Astrocyte (in vitro differentiated cells and primary cell): ENCODE data around the gene ST6GALNAC2. TPM values are rescaled to one million over a fixed set of nuclear protein-coding genes. Genes with fewer than 3 reads are reported as not detected.
A peak's percentile ranks its signal among the peaks of the same experiment; 100 is the strongest.
"Not testable (repeated sequence)": the region's sequence is repeated elsewhere in the genome, so short reads cannot be mapped to it uniquely, and the experiment has no call there.

Source experiments
- DNase-seq: peaks from one replicate; pipeline ENCODE4 v3.0.0-alpha.2; 2010; ENCODE audit warnings: low read depth
- FAIRE-seq: peaks from 2 replicates; lab custom pipeline; 2011; peaks lifted over from hg19 to GRCh38; lab: Jason Lieb, UNC
- H2AFZ ChIP-seq: 2 replicates; pipeline ENCODE4 v1.6.0; 2012; ENCODE audit warnings: low read depth, low read length, inconsistent platforms
- H3K27ac ChIP-seq: 2 replicates; pipeline ENCODE4 v1.5.1; 2011; ENCODE audit warnings: low read depth, low read length, inconsistent platforms
- H3K27me3 ChIP-seq: 2 replicates; pipeline ENCODE4 v1.6.0; 2011; ENCODE audit warnings: low read length, inconsistent platforms; ENCODE audit not compliant: insufficient read depth
- H3K36me3 ChIP-seq: 2 replicates; pipeline ENCODE4 v1.5.1; 2011; ENCODE audit warnings: low read length, inconsistent platforms; ENCODE audit not compliant: insufficient read depth
- H3K4me1 ChIP-seq: 2 replicates; pipeline ENCODE4 v1.5.1; 2011; ENCODE audit warnings: low read length, inconsistent platforms; ENCODE audit not compliant: insufficient read depth
- H3K4me2 ChIP-seq: 2 replicates; pipeline ENCODE4 v1.6.0; 2012; ENCODE audit warnings: low read length, inconsistent platforms
- H3K4me3 ChIP-seq: 2 replicates; pipeline ENCODE4 v1.5.1; 2011; ENCODE audit warnings: low read depth, mild to moderate bottlenecking, low read length, inconsistent platforms; ENCODE audit not compliant: insufficient read depth
- H3K79me2 ChIP-seq: 2 replicates; pipeline ENCODE4 v1.6.0; 2012; ENCODE audit warnings: mild to moderate bottlenecking, low read length, inconsistent platforms; ENCODE audit not compliant: insufficient read depth
- H3K9ac ChIP-seq: 2 replicates; pipeline ENCODE4 v1.6.0; 2012; ENCODE audit warnings: mild to moderate bottlenecking, low read length, inconsistent platforms
- H3K9me3 ChIP-seq: 2 replicates; pipeline ENCODE4 v1.5.1; 2012; ENCODE audit warnings: low read depth, mild to moderate bottlenecking, low read length, inconsistent platforms; ENCODE audit not compliant: insufficient read depth
- H4K20me1 ChIP-seq: 2 replicates; pipeline ENCODE4 v1.6.0; 2012; ENCODE audit warnings: low read length, inconsistent platforms; ENCODE audit not compliant: insufficient read depth
- H3K27ac Mint-ChIP-seq: one replicate; pipeline ENCODE4 v1.8.0; 2021; ENCODE audit warnings: mild to moderate bottlenecking, mixed read lengths; ENCODE audit not compliant: unreplicated experiment
- H3K27me3 Mint-ChIP-seq: one replicate; pipeline ENCODE4 v1.8.0; 2021; ENCODE audit warnings: low read depth, mixed read lengths; ENCODE audit not compliant: unreplicated experiment
- H3K36me3 Mint-ChIP-seq: one replicate; pipeline ENCODE4 v1.8.0; 2021; ENCODE audit warnings: low read depth, mixed read lengths; ENCODE audit not compliant: unreplicated experiment
- H3K4me1 Mint-ChIP-seq: one replicate; pipeline ENCODE4 v1.8.0; 2021; ENCODE audit warnings: low read depth, mixed read lengths; ENCODE audit not compliant: unreplicated experiment
- H3K4me3 Mint-ChIP-seq: one replicate; pipeline ENCODE4 v1.8.0; 2021; ENCODE audit warnings: mild to moderate bottlenecking, moderate library complexity, mixed read lengths; ENCODE audit not compliant: unreplicated experiment
- H3K9me3 Mint-ChIP-seq: one replicate; pipeline ENCODE4 v1.8.0; 2021; ENCODE audit warnings: mild to moderate bottlenecking, mixed read lengths; ENCODE audit not compliant: unreplicated experiment
- EZH2 ChIP-seq: IDR thresholded peaks from 2 replicates; pipeline ENCODE4 v1.6.1; 2012; ENCODE audit warnings: mild to moderate bottlenecking, low read length, inconsistent platforms; ENCODE audit not compliant: insufficient read depth
- total RNA-seq: library from RNA; stranded (reverse); gene quantifications from 2 replicates; pipeline ENCODE4 v1.2.1, GENCODE V29; 2021
- TF ChIP-seq, protein P1 (sequence below): IDR thresholded peaks from 2 replicates; pipeline ENCODE4 v1.5.1; 2011; ENCODE audit warnings: low read depth, mild to moderate bottlenecking, inconsistent platforms, low read length, moderate library complexity; ENCODE audit not compliant: insufficient read depth

ST6GALNAC2 gene
- total RNA-seq, 1 donor from 2014 or later, result 0.79 TPM

DNA sequence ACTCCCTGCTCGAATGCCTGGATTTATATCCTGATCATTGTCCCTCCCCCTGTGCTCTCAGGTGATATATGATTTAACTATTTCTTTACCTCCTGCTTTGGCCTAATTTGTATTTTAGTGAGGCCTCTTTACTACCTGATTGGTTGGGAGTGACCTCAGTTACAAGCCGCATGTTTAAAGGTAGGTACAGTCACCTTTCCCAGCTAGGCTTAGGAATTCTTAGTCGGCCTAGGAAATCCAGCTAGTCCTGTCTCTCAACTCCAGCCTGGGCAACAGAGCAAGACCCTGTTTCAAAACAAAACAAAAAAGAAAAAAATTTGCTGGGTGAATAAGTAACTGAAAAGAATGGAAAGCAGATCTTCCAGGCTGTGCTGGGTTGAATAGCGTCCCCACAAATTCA is 26.8 kb upstream of the ST6GALNAC2 start:
- Histone ChIP-seq H3K4me2 (no peak overlapping the region), H4K20me1 (no peaks in the 10 kb centered on the region), H3K9me3 (no peaks in the 10 kb centered on the region), H3K27ac (no peak overlapping the region), H3K9ac (no peak overlapping the region), H2AFZ (no peak overlapping the region), H3K4me1 (no peaks in the 10 kb centered on the region), H3K36me3 (no peaks in the 10 kb centered on the region), H3K79me2 (no peaks in the 10 kb centered on the region), H3K27me3 (no peaks in the 10 kb centered on the region), H3K4me3 (no peak overlapping the region)
- no peaks in the 10 kb centered on the region for H3K36me3 Mint-ChIP-seq
- peak overlapping the region; percentile 48 for H3K27ac Mint-ChIP-seq
- H3K4me3 Mint-ChIP-seq, result no peak overlapping the region
- DNase-seq, result no peak
- FAIRE-seq, result no peak
- no peak for TF ChIP-seq EZH2
- TF ChIP-seq, protein P1, sequence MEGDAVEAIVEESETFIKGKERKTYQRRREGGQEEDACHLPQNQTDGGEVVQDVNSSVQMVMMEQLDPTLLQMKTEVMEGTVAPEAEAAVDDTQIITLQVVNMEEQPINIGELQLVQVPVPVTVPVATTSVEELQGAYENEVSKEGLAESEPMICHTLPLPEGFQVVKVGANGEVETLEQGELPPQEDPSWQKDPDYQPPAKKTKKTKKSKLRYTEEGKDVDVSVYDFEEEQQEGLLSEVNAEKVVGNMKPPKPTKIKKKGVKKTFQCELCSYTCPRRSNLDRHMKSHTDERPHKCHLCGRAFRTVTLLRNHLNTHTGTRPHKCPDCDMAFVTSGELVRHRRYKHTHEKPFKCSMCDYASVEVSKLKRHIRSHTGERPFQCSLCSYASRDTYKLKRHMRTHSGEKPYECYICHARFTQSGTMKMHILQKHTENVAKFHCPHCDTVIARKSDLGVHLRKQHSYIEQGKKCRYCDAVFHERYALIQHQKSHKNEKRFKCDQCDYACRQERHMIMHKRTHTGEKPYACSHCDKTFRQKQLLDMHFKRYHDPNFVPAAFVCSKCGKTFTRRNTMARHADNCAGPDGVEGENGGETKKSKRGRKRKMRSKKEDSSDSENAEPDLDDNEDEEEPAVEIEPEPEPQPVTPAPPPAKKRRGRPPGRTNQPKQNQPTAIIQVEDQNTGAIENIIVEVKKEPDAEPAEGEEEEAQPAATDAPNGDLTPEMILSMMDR, result no peak
- peaks cover 2% of the 10 kb centered on the region for H3K4me1 Mint-ChIP-seq
- peaks cover 2% of the 10 kb centered on the region for H3K9me3 Mint-ChIP-seq
- peaks cover 3% of the 10 kb centered on the region for H3K27me3 Mint-ChIP-seq

DNA sequence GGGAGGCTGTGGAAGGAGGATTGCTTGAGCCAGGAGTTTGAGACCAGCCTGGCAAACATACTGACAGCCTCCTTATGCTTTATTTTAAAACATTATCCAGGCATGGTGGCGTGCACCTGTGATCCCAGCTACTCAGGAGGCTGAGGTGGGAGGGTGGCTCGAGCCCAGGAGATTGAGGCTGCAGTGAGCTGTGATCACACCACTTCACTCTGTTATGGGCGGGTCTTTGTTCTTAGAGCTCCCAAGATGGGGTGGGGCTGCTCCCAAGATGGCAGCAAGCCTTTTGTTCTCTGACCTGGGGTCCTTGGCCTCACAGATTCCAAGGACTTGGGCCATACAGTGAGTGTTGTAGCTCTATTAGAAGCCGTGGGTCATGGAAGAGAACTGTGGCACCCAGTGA is 26.1 kb upstream of the ST6GALNAC2 start:
- Histone ChIP-seq H3K4me3 (no peak overlapping the region), H3K36me3 (no peaks in the 10 kb centered on the region), H3K4me1 (no peaks in the 10 kb centered on the region), H3K79me2 (no peaks in the 10 kb centered on the region), H3K27ac (no peak overlapping the region), H3K9me3 (no peaks in the 10 kb centered on the region), H3K27me3 (no peaks in the 10 kb centered on the region), H4K20me1 (no peaks in the 10 kb centered on the region), H3K9ac (no peak overlapping the region), H2AFZ (no peak overlapping the region), H3K4me2 (no peak overlapping the region)
- no peak overlapping the region for H3K27ac Mint-ChIP-seq
- no peak overlapping the region for H3K4me3 Mint-ChIP-seq
- TF ChIP-seq EZH2, result no peak
- TF ChIP-seq, protein P1, result no peak
- DNase-seq (no peak), FAIRE-seq (no peak)
- H3K36me3 Mint-ChIP-seq, result no peaks in the 10 kb centered on the region
- peaks cover 2% of the 10 kb centered on the region for H3K4me1 Mint-ChIP-seq
- peaks cover 2% of the 10 kb centered on the region for H3K9me3 Mint-ChIP-seq
- H3K27me3 Mint-ChIP-seq, result peaks cover 3% of the 10 kb centered on the region

DNA sequence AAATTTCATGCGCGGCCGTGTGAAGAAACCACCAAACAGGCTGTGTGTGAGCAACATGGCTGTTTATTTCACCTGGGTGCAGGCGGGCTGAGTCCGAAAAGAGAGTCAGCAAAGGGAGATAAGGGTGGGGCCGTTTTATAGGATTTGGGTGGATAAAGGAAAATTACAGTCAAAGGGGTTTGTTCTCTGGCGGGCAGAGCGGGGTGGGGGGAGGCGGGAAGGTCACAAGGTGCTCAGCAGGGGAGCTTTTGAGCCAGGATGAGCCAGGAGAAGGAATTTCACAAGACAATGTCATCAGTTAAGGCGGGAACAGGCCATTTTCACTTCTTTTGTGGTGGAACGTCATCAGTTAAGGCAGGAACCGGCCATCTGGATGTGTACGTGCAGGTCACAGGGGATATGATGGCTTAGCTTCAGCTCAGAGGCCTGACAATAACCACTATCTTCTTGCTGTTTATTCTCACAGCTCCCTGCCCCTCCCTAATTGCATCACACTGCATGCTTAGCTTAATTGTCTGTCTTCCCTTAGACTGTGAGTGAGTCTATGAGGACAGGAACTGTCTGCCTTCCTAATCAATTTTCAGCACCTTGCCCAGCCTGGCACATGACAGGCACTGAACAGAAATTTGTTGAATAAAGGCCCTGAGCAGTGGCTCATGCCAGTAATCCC is 25.6 kb upstream of the ST6GALNAC2 start:
- H3K36me3 Mint-ChIP-seq, H3K4me3 ChIP-seq, H3K79me2 ChIP-seq, H3K27ac Mint-ChIP-seq, H3K9me3 ChIP-seq, H3K27ac ChIP-seq, H3K9me3 Mint-ChIP-seq, H3K36me3 ChIP-seq, H3K4me1 Mint-ChIP-seq, H4K20me1 ChIP-seq, H3K27me3 ChIP-seq, FAIRE-seq, H3K4me3 Mint-ChIP-seq, H3K27me3 Mint-ChIP-seq, H2AFZ ChIP-seq, H3K9ac ChIP-seq, DNase-seq, H3K4me1 ChIP-seq, H3K4me2 ChIP-seq: not testable (repeated sequence)

DNA sequence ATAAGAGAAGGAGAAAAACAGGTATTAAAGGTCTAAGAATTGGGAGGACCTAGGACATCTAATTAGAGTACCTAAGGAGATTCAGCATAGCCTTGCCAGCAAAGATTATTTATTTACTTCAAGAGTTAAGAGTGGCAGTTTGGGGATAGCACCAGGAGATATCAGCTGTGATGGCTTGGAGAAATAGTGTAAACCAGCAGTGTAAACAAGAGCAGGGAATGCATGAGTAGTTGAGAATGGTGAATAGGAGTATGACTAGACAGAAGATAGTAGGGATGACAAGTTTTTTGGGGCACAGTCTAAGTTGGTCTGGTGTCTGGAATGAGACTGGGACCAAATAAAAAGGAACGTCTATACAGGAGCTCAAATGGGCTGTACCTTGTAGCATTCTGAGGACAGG is 21.0 kb upstream of the ST6GALNAC2 start:
- H3K4me2 ChIP-seq, H3K9me3 ChIP-seq, H3K9me3 Mint-ChIP-seq, H3K27me3 Mint-ChIP-seq, H3K4me3 Mint-ChIP-seq, H2AFZ ChIP-seq, H3K4me3 ChIP-seq, H3K4me1 Mint-ChIP-seq, FAIRE-seq, H3K4me1 ChIP-seq, H3K36me3 ChIP-seq, H3K79me2 ChIP-seq, H3K36me3 Mint-ChIP-seq, H3K27ac ChIP-seq, H3K9ac ChIP-seq, H3K27ac Mint-ChIP-seq, H3K27me3 ChIP-seq, DNase-seq, H4K20me1 ChIP-seq: not testable (repeated sequence)
